GM19324 (cell line): ENCODE measurements around the gene THADA.
"Not testable (repeated sequence)": the region's sequence is repeated elsewhere in the genome, so short reads cannot be mapped to it uniquely, and the experiment has no call there.

Source experiments
- ATAC-seq: cut with Tn5 transposase; IDR thresholded peaks from one replicate; pipeline ENCODE4 v1.9.1; 2021; ENCODE audit warnings: mild to moderate bottlenecking, moderate library complexity; ENCODE audit not compliant: unreplicated experiment, low FRiP score

Gene THADA

DNA sequence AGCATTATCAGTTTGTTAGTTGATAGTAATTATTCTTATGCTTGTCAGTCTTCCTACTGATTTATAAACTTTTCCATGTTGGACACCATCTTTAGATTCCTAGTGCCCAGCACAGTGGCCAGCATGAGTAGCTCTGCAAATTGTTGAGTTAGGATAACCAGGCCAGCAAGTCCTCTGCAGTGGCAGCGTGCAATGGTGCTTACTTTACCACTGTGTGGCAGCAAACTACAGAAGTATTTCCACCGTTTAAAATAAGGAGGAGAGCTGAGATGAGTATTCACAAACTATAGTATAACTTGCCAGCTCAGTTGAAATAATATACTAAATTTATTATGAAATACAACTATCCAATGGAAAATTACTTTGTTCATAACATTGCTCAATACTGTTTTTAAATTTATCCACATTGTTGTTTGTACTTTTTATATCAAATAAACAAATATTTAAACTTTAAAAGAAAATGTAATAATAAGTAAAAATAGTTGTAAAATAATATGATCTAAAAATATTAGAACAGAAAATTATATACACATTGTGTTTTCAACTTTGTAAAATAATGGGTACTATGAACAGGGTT lies 9.3 kb upstream of the THADA start:
- no peak for ATAC-seq

GRCh38 chr2:43604674-43605073 lies 8.8 kb upstream of the THADA start:
- ATAC-seq: no peak

- ATAC-seq: not testable (repeated sequence)
Measured at GRCh38 chr2:43600596-43600995, 4.8 kb upstream of the THADA start.

DNA sequence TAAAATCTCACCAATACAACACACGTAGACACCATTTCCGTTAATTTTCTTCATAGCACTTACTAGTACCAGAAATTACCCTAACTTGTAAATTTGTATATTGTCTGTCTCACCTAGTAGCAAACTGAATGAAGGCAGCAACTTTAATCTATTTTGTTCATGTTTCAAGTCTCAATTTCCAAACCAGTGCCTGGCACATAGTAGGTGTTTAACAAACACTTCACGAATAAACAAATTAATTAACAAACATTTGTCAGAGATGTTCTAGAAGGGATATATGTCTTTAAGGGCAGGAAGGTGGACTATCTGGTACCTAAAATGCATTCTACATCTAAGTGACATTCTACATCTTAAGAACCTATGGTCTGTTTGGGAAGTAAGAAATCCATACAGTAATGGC lies 963 bp downstream of the THADA start:
- ATAC-seq: no peak

DNA sequence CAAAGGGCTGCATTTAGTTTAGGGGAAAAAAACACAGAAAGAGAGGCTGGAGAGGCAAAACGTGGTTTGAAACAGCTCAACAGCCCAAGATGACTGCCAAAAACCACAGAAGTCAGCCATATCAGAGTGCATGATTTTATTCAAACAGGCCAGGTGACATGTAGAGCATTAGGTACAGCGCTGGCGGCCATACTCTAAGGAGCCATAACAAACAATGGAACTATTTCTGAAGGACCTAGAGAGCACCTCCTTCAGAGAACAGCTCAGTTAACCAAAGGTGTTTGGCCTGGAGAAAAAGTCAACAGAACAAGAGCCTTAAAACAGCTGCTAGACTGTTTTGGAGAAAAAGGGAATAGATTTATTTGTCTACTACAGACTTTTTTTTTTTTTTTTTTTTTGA lies 2.6 kb downstream of the THADA start:
- ATAC-seq: no peak

DNA sequence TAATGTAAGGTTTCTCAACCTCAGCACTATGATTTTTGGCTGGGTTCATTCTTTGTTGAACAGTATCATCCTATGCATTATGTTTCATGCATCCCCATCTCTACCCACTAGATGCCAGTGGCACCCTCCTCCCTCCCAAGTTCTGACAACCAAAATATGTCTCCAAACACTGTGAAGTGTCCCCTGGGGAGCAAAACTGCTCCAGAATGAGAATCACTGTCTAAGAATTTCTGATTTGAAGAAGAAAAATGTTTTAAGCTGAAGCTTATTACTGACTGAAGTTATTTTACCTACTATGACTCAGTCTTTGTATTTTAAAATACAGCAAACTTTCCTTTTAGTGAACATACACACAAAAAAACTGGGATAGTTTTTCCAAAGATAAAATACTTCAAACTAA lies 3.4 kb downstream of the THADA start:
- no peak for ATAC-seq

DNA sequence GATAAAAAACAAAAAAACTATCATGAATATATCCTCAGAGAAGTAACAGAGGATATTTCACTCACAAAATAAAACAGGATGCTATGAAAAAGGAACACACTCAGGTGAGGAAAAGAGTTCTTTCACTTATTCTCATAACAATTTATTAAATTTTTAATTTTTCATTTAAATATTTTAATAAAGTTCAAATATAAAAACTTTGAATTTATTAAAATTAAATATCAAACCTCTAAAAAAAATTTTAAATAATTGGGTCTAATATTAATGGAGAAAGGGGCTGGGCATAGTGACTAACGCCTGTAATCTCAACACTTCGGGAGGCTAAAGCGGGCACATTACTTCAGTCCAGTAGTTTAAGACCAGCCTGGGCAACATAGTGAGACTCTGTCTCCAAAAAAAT lies 10.1 kb downstream of the THADA start:
- no peak for ATAC-seq

- no peak for ATAC-seq
Measured at GRCh38 chr2:43579275-43579981, 16.4 kb downstream of the THADA start.

- no peak for ATAC-seq
Measured at GRCh38 chr2:43576981-43577892, 18.6 kb downstream of the THADA start.

DNA sequence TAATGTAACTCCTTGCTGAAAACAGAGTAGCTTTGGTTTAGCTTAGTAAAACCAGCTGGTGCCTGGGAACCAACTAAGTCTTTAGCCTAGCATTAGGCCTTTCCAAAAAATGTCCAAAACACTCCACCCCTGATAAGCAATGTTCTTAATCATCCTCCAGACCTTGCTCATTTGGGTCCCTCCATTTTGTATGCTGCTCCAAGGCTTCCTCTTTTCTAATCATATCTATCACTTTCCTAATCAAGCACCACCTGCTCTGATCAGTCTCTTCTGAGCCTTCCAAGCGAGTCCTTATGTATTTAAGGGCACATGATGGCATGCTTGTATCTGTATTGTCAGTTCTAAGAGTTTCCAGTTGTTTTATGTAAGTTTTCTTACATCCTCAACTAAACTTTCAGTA lies 23.6 kb downstream of the THADA start:
- no peak for ATAC-seq

DNA sequence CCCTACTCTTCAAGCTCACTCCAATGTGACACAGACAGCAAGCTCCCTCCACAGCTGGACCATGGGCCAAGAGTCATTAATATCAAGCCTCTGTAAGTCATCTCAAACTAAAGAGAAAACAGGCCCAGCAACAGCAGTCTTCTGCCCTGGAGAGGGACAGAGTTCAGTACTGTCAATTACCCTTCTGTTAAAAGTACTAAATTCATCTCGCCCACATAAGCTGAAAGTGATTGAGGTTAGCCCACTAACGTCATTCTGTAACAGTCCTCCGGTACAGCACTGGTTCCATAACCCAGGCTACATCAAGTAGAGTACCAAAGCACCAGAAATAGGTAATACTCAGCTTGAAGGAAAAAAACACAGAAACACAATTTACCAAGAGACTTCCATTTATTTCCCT lies 25.9 kb downstream of the THADA start:
- no peak for ATAC-seq

GRCh38 chr2:43568228-43568627 lies 27.6 kb downstream of the THADA start:
- no peak for ATAC-seq

DNA sequence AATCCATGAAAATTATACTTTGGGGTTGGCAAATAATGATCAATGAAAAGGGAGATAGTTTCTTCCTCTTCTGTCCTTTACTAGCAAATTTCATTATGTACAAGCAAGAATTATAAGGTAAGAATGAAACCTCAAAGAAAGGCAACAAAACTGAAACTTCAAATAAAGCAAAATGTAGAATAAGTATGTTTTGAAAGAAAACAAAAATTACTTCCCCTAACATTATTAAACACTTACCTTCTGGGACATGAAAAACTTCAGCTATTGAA lies 29.4 kb downstream of the THADA start:
- no peak for ATAC-seq

DNA sequence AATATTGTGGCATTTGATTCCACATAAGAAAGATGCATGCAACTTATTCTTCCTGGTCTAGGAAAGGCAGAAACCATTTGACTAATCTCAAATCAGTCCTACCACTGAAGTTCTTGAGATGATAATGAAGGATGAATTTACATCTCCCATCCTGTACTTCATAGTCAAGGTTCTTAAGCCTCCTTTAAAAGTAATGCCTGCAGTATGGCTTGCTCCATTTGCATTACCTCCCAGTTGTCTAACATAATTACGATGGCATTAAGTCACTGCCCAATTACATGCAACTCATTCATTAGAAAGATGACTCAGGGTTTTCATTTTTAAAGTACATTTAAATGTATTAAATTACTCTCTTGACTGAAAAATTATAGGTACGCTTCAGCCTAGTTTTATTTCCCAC lies 32.2 kb downstream of the THADA start:
- ATAC-seq: no peak

GRCh38 chr2:43560231-43560547 lies 35.6 kb downstream of the THADA start:
- no peak for ATAC-seq

- ATAC-seq: peak; percentile 75
Measured at GRCh38 chr2:43559391-43560230, 36.2 kb downstream of the THADA start.

DNA sequence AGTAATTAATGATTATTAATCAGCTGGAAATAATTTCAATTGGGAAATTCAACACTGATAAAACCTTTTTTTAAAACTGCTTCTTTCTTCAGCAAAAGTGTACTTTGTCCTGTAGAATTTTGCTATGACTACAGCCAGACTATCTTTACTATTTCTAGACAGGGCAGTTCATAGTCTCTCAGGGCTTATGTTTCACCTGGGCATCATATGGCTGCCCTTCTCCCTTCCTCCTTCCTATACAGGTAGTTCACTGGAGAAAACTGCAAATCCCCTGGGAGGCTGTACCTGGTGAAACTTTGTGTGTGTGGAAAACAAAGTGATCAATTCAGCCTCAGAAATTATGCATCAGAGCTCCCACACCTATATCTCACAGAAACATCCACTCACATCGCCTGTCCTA lies 38.6 kb downstream of the THADA start:
- no peak for ATAC-seq

- ATAC-seq: no peak
Measured at GRCh38 chr2:43556256-43556655, 39.6 kb downstream of the THADA start.

DNA sequence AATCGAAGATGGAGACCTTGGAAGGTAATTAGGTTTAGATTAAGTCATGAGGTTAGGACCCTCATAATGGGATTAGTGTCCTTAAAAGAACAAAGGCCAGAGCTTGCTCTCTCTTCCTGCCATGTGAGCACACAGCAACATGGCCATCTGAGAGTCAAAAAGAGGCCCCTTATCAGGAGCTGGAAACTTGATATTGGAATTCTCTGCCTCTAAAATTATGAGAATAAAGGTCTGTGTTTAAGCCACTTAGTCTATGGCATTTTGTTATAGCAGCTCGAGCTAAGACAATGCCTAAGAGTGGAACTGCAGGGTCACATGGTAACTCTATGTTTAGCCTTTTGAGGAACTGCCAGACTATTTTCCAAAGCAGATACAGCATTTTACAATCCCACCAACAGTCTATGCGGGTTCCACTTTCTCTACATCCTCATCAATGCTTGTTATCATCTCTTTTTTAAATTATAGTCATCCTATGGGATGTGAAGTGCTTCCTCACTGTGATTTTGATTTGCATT lies 42.4 kb downstream of the THADA start:
- ATAC-seq: no peak

DNA sequence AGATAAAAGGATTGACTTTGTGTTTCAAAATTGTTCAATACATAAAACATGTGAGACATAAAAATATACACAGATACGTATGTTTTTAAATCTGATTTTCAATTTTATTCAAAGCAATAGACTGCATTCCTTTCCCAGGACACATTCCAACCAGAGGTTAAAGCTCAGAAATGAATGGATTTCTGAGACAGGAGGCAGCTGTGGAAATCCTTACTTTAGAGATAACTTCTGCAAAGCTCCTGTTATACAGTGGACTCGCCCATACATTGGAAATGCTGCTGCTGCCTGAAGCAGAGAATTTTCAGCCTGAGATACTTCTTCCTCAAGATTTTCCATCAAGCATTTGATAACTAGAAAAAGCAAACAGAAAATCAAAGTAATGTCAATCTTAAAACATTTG lies 43.8 kb downstream of the THADA start:
- no peak for ATAC-seq

DNA sequence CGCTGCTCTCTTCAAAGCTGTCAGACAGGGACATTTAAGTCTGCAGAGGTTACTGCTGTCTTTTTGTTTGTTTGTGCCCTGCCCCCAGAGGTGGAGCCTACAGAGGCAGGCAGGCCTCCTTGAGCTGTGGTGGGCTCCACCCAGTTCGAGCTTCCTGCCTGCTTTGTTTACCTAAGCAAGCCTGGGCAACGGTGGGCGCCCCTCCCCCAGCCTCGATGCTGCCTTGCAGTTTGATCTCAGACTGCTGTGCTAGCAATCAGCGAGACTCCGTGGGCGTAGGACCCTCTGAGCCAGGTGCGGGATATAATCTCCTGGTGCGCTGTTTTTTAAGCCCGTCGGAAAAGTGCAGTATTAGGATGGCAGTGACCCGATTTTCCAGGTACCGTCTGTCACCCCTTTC lies 47.5 kb downstream of the THADA start:
- not testable (repeated sequence) for ATAC-seq
